HCT116 (cell line): ENCODE data around the gene PTPRA.

Experiments
- CEBPB ChIP-seq: IDR thresholded peaks from 2 replicates; pipeline ENCODE4 v1.6.1; 2012; ENCODE audit warnings: low read depth
- EZH2 ChIP-seq: fragments of 200-600 bp; sonication (generic); IDR thresholded peaks from 2 replicates; pipeline ENCODE4 v1.6.1; 2017; ENCODE audit warnings: antibody characterized with exemption, mixed run types
- JUND ChIP-seq: IDR thresholded peaks from 2 replicates; pipeline ENCODE4 v1.6.1; 2012
- POLR2A ChIP-seq: IDR thresholded peaks from 2 replicates; pipeline ENCODE4 v1.7.0; 2011; ENCODE audit warnings: borderline replicate concordance; ENCODE audit not compliant: insufficient read depth, insufficient read length; ENCODE audit errors: extremely low read depth
- POLR2AphosphoS5 ChIP-seq: IDR thresholded peaks from 2 replicates; pipeline ENCODE4 v1.6.1; 2011; ENCODE audit warnings: mild to moderate bottlenecking, low read depth, low read length, moderate library complexity
- RAD21 ChIP-seq: IDR thresholded peaks from 2 replicates; pipeline ENCODE4 v1.6.1; 2012; ENCODE audit warnings: low read depth, mild to moderate bottlenecking
- SRF ChIP-seq: IDR thresholded peaks from 2 replicates; pipeline ENCODE4 v1.6.1; 2012; ENCODE audit warnings: low read depth
- TCF7L2 ChIP-seq: IDR thresholded peaks from 2 replicates; pipeline ENCODE4 v1.7.0; 2011; ENCODE audit warnings: borderline replicate concordance, inconsistent platforms; ENCODE audit not compliant: insufficient read depth, insufficient read length; ENCODE audit errors: extremely low read depth
- YY1 ChIP-seq: IDR thresholded peaks from 2 replicates; pipeline ENCODE4 v1.6.1; 2011; ENCODE audit warnings: low read length, low read depth, moderate library complexity, mild to moderate bottlenecking; ENCODE audit not compliant: insufficient replicate concordance; ENCODE audit errors: extremely low read depth
- ZFX ChIP-seq: fragments of 450-650 bp; IDR thresholded peaks from 2 replicates; pipeline ENCODE4 v1.6.1; 2017
- TF ChIP-seq, protein P1 (sequence below), 3 experiments: fragments of 200-600 bp in 1 of 3; sonication (generic) in 1 of 3; IDR thresholded peaks in 2 of 3; conservative IDR thresholded peaks in 1 of 3; 2 replicates each; pipeline ENCODE4 v1.5.1; 2012 to 2017; ENCODE audit warnings: low read depth in 2 of 3, low read length in 2 of 3, antibody characterized with exemption in 1 of 3, borderline replicate concordance in 1 of 3, control low read depth in 1 of 3, mild to moderate bottlenecking in 1 of 3, mixed read lengths in 1 of 3, mixed run types in 1 of 3, moderate library complexity in 1 of 3; ENCODE audit not compliant: insufficient read depth in 1 of 3

GRCh38 chr20:2838170-2838797 is 35.0 kb upstream of the PTPRA start:
- TF ChIP-seq, protein P1, sequence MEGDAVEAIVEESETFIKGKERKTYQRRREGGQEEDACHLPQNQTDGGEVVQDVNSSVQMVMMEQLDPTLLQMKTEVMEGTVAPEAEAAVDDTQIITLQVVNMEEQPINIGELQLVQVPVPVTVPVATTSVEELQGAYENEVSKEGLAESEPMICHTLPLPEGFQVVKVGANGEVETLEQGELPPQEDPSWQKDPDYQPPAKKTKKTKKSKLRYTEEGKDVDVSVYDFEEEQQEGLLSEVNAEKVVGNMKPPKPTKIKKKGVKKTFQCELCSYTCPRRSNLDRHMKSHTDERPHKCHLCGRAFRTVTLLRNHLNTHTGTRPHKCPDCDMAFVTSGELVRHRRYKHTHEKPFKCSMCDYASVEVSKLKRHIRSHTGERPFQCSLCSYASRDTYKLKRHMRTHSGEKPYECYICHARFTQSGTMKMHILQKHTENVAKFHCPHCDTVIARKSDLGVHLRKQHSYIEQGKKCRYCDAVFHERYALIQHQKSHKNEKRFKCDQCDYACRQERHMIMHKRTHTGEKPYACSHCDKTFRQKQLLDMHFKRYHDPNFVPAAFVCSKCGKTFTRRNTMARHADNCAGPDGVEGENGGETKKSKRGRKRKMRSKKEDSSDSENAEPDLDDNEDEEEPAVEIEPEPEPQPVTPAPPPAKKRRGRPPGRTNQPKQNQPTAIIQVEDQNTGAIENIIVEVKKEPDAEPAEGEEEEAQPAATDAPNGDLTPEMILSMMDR (IDR thresholded peaks at IDR 0.05 in 2 of 3, conservative IDR thresholded peaks at IDR 0.05 in 1 of 3; ENCODE audit: borderline replicate concordance in 1 of 3, insufficient read depth in 1 of 3, low read depth in 2 of 3, low read length in 2 of 3) = no peak
- TF ChIP-seq POLR2A (no peak), RAD21 (no peak), ZFX (no peak), POLR2AphosphoS5 (no peak), SRF (no peak), YY1 (no peak), CEBPB (no peak), EZH2 (no peak), JUND (no peak), TCF7L2 (no peak)
